SH-SY5Y (cell line): ENCODE measurements around the gene SEMA5B.

Experiments used
- GATA2 ChIP-seq: IDR thresholded peaks from 2 replicates; pipeline ENCODE4 v1.6.1; 2011; ENCODE audit warnings: mild to moderate bottlenecking, low read depth, low read length
- GATA3 ChIP-seq: IDR thresholded peaks from 2 replicates; pipeline ENCODE4 v1.6.1; 2011; ENCODE audit warnings: low read depth, mild to moderate bottlenecking, low read length, moderate library complexity

Gene SEMA5B

DNA sequence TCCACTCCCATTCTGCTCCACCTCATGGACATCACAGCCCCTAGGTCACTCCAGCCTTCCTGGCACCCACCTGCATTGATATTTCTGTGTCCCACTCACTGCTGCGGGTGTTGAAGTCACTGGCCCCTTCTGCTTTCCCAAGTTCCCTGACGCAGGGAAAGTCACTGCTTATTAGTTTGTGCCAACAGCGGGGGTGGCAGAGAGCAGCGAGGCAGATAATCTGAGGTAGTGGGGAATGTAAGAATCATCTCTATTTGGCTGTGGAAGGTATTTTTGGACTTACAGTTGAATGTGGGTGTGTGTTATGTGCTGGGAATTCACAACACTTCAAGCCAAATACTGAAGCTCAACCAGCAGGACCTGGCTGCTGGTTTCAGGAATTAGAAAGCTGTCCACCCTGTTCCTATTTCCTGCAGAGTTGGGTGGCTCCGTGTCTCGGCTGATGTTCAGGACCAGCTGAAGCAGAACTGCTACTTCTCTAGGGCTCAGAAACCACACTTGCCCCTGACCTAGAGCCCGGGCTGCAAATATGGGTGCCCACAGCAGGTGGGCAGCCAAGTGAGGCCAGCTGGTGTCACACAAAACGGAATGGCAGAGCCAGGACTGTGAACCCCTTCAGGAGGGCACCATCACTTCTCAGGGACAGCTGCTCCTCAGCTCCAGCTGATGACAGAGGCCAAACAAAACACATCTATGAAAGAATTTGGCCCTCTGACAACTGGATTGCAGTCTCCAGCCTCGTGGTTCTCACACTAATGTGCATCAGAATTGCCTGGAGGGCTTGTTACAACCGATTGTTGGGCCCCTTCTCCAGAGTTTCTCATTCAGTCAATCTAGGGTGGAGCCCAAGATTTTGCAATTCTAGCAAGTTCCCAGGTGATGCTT, 57.7 kb downstream of the SEMA5B start:
- no peak for TF ChIP-seq GATA3
- no peak for TF ChIP-seq GATA2

DNA sequence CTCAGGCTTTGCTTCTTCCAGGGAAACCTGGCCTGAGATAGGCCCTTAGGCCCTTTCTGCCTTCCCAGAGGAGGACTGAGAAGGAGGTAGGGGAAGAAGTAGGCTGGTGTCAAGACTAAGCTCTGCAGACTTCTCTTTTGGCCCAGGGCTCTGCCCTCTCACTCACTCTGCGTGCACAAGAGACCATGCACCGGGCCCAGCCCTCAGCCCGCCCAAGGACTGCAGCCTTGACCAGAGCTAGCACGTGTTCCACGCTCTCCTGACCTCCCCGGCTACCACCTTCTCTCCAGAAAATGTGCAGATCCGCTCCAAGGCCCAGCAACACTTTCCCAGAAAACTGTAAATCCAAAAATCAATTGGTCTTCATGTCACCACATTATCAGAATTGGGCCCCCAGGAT, 59.8 kb downstream of the SEMA5B start:
- TF ChIP-seq GATA3 (no peak), GATA2 (no peak)

DNA sequence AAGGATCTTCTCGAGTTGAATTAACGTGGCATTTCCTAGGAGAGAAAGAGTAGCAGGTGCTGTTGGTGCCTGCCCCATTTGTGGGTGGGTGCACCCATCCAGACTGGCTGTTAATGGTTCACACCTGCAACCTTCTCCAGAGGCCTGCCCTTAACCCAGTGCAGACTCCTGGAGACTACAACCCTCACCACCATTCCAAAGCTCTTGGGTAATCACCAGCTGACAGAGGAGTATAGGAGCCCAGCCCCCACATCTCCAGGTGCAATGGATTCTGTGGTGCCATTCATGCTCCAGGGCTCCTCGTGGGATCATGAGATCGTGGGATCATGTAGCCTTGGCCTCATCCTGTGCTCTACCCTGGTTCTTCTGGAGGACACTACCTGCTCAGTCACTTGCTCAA, 60.2 kb downstream of the SEMA5B start:
- TF ChIP-seq GATA3, result no peak
- TF ChIP-seq GATA2, result no peak

DNA sequence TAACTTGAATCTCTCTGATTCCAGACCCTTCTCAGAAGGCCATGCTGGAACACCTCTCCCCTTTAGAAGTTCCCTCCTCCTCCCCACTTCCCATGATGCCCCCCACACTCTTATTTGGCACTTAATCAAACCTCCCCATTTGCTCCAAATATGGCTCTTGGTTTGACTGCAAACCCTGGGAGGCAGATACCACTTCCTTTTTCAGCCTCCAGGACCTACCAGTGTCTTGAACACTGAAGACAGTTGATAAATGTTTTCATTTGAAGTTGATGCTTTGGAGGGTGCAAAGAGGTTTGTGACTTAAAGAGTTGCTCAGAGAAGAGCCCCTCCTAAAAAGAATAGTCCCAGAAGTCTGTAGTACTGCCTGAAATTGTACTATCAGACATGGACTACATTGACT, 61.5 kb downstream of the SEMA5B start:
- TF ChIP-seq GATA2, result no peak
- TF ChIP-seq GATA3, result no peak

DNA sequence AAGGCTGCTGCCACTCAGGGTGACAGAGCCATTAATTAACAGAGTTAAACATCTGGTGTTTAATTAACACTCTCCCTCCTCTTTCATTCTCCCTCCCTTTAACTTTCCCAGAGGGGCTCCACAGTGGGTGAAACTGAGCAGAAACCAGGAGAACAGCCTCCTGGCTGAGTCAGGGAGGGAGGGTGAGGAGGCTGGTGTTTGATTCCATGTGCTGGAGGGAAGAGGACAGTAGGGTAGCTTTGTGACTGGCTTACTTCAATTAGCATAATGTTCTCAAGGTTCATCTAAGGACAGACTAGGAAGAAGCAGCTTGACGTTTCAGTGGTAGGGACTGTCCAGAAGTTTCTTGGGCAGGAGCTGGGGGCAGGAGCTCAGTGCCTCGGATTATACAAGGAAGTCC, 62.8 kb downstream of the SEMA5B start:
- no peak for TF ChIP-seq GATA3
- no peak for TF ChIP-seq GATA2

DNA sequence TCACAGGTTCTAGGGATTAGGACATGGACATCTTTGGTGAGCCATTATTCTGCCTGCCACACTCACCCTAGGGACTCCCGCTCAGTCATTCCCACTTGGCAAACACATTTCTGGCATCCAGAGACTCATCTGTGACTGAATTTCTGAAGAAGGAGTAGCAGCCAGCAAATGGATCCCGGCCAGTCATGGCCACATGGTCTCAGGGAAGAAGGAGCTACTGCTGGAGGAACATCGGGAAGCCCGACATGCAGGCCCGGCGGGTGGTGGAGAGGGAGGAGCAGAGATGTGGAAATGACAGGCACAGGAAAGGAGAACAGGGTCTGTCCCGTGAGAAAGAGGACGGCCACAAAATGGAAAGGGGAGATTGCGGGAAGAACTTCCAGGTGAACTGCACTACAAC, 65.4 kb downstream of the SEMA5B start:
- no peak for TF ChIP-seq GATA3
- no peak for TF ChIP-seq GATA2

DNA sequence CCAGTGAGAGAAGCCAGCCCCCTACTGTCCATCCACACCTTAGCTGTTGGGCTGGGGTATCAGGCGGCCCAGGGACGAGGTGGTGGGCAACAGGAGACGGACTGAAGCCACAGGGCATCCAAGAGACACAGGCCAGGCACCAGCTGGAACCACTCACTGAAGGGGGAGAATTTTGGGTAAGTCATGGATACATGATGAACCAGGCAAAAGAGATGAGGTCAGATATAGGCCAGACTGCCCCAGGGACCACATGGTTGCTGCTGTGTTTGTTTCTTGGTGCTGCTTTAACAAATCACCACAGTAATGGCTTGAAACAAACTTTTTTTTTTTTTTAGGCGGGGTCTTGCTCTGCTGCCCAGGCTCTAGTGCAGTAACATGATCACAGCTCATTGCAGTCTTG, 66.4 kb downstream of the SEMA5B start:
- TF ChIP-seq GATA2 (no peak), GATA3 (no peak)

DNA sequence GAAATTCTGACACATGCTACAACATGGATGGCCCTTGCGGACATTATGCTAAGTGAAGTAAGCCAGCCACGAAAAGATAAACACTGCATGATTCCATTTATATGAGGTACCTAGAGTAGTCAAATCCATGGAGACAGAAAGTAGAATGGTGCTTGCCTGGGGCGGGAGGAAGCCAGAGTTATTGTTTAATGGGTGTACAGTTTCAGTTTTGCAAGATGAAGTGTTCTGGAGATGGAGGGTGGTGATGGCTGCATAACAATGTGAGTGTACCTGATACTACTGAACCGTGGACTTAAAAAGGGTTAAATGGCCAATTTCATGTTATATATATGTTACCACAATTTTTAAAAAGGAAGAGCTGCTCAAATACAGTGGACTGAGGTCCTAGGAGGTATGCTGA, 66.9 kb downstream of the SEMA5B start:
- TF ChIP-seq GATA3 (no peak), GATA2 (no peak)

DNA sequence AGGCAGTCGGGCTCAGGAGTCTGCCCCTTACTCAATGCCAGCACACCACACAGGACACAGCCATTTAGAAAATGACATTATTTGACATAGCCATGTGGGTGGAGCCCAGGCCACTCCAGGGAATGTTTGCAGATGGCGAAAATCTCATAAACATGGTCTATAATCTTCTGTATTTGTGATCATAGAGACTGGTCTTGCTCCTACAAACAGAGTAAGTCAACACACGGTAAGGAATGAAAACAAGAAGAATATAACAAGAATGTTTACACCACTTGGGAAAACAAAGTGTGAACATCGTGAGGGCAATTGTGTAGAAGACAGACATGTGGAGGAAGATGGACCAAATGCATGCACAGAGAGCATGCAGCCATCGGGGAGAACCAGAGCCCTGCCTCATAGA, 68.2 kb downstream of the SEMA5B start:
- TF ChIP-seq GATA3 (no peak), GATA2 (no peak)

DNA sequence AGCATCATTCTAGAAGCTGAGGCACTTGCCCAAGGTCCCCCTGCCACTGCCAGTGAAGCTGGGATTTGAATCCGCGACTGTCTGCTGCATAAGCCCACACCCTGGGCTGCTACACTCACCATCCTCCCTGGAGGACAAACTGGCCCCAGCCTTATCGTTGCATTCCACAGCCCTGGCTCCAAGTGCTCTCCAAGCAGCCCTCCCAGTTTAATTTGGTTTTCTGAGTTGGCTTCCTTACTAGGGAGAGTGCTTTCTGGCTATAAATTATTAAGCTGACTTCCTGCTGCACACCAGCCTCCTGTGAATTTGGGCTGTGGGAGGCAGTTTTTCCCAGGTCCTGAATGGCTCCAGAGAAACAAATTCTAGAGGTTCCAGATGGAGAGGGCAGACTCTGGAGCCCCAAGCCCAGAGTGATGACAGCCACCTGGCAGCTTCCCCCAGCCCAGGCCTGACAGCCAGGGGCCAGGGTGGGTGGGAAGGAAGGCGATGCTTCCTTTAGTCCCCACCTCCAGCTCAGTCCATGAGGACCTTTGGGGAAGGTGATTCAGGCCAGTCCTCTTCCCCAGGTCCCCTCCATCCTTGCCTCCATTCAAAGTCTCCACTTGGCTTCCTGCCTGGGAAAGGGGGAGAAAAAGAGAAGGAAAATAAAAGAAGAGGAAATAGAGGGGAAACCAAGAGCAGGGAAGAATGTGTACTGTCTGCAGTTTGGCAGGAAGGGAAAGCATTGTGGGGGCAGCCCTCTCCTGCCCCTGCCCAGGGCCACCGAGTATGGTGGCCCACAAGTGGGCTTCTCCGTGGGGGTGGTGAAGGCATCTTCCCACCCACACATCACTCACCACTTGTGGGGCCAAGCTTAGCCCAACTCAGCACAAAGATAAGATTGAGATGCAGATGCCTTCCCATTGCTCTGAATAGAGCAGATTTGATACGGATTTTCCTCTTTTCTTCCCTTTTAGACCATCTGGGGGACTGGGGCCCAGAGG, 69.6 kb downstream of the SEMA5B start:
- TF ChIP-seq GATA3, result no peak

DNA sequence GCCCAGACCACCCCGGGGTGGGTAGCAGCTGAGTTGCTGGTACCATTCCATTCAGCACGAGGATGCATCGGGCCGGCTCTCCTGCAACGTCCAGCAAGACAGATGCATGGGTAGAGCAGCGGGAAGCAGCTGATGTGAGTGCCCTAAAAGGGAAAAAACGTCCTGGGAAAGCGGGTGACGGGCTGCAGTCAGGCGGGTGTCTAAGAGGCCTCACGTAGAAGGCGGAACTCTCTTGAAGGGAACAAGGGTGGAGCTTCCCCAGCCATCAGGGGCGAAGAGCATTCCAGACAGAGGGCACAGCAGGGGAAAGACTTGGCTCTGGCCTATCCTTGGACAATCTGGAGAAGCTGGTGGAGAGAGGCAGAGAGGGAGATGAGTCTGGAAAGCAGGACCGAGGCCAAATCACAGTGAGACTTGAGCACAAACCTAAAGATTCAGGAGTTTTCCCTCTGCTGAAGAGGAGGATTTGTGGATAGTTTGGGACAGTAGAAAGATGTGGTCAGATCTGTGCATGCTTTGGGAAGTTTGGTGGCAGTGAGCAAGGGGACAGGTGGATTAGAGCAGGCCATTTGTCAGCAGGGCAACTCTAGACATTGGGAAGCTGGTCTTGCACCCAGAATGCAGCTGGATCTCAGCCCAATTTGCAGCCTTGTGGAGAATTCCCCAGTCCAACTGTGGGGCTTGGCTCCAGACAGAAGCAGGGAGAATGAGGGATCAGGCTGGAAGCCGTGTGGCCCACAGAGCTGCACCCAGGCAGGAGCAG, 70.7 kb downstream of the SEMA5B start:
- no peak for TF ChIP-seq GATA2
- TF ChIP-seq GATA3, result no peak

DNA sequence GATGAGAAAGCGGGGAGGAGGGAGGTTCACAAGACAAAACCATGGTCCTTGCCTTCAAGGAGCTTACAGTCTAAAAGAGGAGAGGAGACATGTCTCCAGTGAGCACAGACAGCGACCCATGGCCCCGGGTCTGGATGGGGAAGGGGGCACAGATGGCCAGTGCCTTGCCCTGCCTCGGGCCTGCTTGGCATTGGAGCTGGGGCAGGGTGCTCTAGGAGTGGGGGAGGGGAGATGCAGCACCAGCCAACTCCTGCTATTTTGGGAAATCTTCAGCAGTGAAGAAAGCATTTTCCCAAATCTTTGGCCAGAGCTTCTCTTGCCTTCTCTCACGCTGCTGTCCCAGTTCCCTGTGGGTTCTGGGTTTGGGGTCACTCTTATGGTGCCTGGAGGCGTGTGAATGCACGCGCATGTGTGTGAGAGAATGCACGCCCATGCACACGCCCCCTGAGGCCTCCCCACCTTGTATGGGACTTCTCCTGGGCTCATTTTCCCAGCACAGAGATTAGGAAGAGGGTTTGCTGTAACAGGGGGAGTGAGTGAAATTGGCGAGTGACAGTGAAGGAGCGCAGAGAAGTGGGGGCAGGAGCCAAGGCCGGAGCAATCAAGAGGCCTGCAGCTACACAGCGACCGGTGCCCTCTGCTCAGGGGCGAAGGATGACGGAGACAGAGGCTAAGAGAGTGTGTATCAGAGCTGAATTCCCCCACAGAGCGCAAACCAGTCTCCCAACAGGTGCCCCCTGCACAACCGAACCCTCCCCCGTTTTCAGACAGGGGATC, 71.5 kb downstream of the SEMA5B start:
- TF ChIP-seq GATA3, result no peak

DNA sequence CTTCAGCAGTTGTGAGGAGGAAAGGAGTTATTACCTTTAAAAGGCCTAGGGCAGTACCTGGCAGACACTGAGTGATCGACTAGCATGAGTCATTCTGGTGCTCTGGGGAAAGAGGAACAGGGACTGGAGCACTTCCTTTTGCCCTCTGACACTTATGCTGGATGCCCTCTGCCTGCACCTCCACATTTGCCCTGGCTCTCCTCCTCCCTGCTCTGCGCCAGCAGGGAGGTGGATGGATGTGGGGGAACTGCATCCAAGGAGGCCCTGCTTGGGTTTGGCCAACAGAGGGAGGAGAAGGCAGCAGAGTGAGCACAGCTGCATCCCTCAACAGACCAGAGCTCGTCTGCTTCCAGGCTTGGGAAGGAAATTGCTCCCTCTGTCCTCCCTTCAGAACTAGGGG, 75.0 kb downstream of the SEMA5B start:
- TF ChIP-seq GATA2 (no peak), GATA3 (no peak)
